Endothelial cell of umbilical vein (primary cell): ENCODE measurements around the gene MFN1.

Experiments used
- EZH2 ChIP-seq: IDR thresholded peaks from 2 replicates; pipeline ENCODE4 v1.6.1; 2012; ENCODE audit warnings: borderline replicate concordance, low read depth, mild to moderate bottlenecking, moderate library complexity, low read length, inconsistent platforms; ENCODE audit not compliant: severe bottlenecking
- POLR2A ChIP-seq: IDR thresholded peaks from 2 replicates; pipeline ENCODE4 v1.6.1; 2012; ENCODE audit warnings: low read depth, mild to moderate bottlenecking, control low read depth, low read length
- TF ChIP-seq, protein P1 (sequence below), 2 donors: IDR thresholded peaks; 1 replicate in 1 of 2; 2 replicates in 1 of 2; pipeline ENCODE4 v1.5.1; 2011; ENCODE audit warnings: low read length in 2 of 2, mild to moderate bottlenecking in 2 of 2, moderate library complexity in 2 of 2, control low read depth in 1 of 2, inconsistent platforms in 1 of 2, low read depth in 1 of 2; ENCODE audit not compliant: insufficient read depth in 1 of 2; ENCODE audit errors: extremely low read depth in 1 of 2

DNA sequence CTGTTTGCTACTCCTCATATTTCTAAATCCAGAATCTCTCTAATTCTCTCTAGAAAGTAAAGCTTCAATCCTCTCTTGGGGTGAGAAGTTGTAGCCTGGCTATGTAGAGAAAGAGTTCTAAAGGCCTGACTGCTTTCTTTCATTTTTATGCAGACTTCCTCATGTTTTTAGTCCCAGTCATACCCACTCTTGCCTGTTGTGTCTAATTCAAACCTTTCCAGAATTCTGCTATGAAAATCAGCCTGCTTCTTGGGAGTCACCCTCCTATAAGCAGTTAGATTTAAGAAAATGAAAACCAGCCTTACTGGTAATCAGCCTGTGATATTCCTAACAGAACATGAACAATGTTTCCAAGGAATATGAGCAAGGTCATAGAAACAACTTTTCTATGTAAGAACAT lies 39.5 kb upstream of the MFN1 start:
- no peak for TF ChIP-seq POLR2A
- TF ChIP-seq, protein P1, sequence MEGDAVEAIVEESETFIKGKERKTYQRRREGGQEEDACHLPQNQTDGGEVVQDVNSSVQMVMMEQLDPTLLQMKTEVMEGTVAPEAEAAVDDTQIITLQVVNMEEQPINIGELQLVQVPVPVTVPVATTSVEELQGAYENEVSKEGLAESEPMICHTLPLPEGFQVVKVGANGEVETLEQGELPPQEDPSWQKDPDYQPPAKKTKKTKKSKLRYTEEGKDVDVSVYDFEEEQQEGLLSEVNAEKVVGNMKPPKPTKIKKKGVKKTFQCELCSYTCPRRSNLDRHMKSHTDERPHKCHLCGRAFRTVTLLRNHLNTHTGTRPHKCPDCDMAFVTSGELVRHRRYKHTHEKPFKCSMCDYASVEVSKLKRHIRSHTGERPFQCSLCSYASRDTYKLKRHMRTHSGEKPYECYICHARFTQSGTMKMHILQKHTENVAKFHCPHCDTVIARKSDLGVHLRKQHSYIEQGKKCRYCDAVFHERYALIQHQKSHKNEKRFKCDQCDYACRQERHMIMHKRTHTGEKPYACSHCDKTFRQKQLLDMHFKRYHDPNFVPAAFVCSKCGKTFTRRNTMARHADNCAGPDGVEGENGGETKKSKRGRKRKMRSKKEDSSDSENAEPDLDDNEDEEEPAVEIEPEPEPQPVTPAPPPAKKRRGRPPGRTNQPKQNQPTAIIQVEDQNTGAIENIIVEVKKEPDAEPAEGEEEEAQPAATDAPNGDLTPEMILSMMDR (IDR thresholded peaks at IDR 0.05; ENCODE audit: extremely low read depth in 1 of 2, insufficient read depth in 1 of 2, low read depth in 1 of 2, low read length in 2 of 2): no peak
- TF ChIP-seq EZH2: no peak
